Putamen (tissue), 1 donor: Measurements from ENCODE around the gene BCAS1.
"Not testable (repeated sequence)": the region's sequence is repeated elsewhere in the genome, so short reads cannot be mapped to it uniquely, and the experiment has no call there.

Source experiments
- DNase-seq: peaks from one replicate; pipeline ENCODE4 v3.0.0-alpha.2; 2016; ENCODE audit warnings: low spot score

The BCAS1 gene

GRCh38 chr20:53985150-53985518 lies 85.3 kb downstream of the BCAS1 start:
- no peak for DNase-seq

- peak; percentile 61 for DNase-seq
Measured at GRCh38 chr20:53984356-53985149, 85.8 kb downstream of the BCAS1 start.

- DNase-seq = no peak
Measured at GRCh38 chr20:53983401-53983800, 87.0 kb downstream of the BCAS1 start.

- no peak for DNase-seq
Measured at GRCh38 chr20:53982624-53983023, 87.8 kb downstream of the BCAS1 start.

- no peak for DNase-seq
Measured at GRCh38 chr20:53981752-53982437, 88.5 kb downstream of the BCAS1 start.

GRCh38 chr20:53981130-53981529 lies 89.3 kb downstream of the BCAS1 start:
- no peak for DNase-seq

GRCh38 chr20:53980031-53980465 lies 90.3 kb downstream of the BCAS1 start:
- no peak for DNase-seq

GRCh38 chr20:53978497-53978896 lies 91.9 kb downstream of the BCAS1 start:
- DNase-seq = no peak

- no peak for DNase-seq
Measured at GRCh38 chr20:53977391-53977790, 93.0 kb downstream of the BCAS1 start.

GRCh38 chr20:53975761-53976160 lies 94.6 kb downstream of the BCAS1 start:
- DNase-seq = no peak

GRCh38 chr20:53974785-53975555 lies 95.4 kb downstream of the BCAS1 start:
- peak; percentile 75 for DNase-seq

GRCh38 chr20:53973882-53974281 lies 96.5 kb downstream of the BCAS1 start:
- not testable (repeated sequence) for DNase-seq

- no peak for DNase-seq
Measured at GRCh38 chr20:53972179-53972578, 98.2 kb downstream of the BCAS1 start.

GRCh38 chr20:53971096-53971683 lies 99.2 kb downstream of the BCAS1 start:
- no peak for DNase-seq

GRCh38 chr20:53970232-53970631 lies 100.2 kb downstream of the BCAS1 start:
- no peak for DNase-seq

GRCh38 chr20:53967527-53967926 lies 102.9 kb downstream of the BCAS1 start:
- DNase-seq = no peak

GRCh38 chr20:53966774-53967398 lies 103.5 kb downstream of the BCAS1 start:
- DNase-seq = no peak

- no peak for DNase-seq
Measured at GRCh38 chr20:53964501-53965253, 105.7 kb downstream of the BCAS1 start.

- no peak for DNase-seq
Measured at GRCh38 chr20:53964067-53964466, 106.3 kb downstream of the BCAS1 start.

GRCh38 chr20:53963635-53964034 lies 106.8 kb downstream of the BCAS1 start:
- no peak for DNase-seq

GRCh38 chr20:53962388-53962787 lies 108.0 kb downstream of the BCAS1 start:
- peak; percentile 57 for DNase-seq
